Heart right ventricle (tissue), 16 donors: ENCODE results near the gene PDLIM5. TPM values are rescaled to one million over a fixed set of nuclear protein-coding genes. Genes with fewer than 3 reads are reported as not detected.

Experiments
- ATAC-seq, 8 donors: fragments of 200-7000 bp; cut with Tn5 transposase; one replicate each; pipeline ENCODE4 v1.9.1; 2020; ENCODE audit warnings: mild to moderate bottlenecking in 8 of 8, moderate library complexity in 8 of 8, moderate number of reproducible peaks in 1 of 8
- DNase-seq, 2 donors: peaks; one replicate each; pipeline ENCODE4 v3.0.0-alpha.2; 2020
- H3K27ac ChIP-seq, 10 donors: fragments of 200-600 bp; sonication (generic) in 2 of 10; one replicate each; pipeline versions ENCODE4 v1.5.0 to v1.8.0; 2020 to 2022; ENCODE audit warnings: mild to moderate bottlenecking in 3 of 10
- H3K27me3 ChIP-seq, 7 donors: fragments of 200-600 bp; one replicate each; pipeline ENCODE4 v1.8.0; 2021 to 2022; ENCODE audit warnings: mild to moderate bottlenecking in 2 of 7
- H3K36me3 ChIP-seq, 9 donors: fragments of 200-600 bp; sonication (generic) in 1 of 9; one replicate each; pipeline versions ENCODE4 v1.5.0 to v1.8.0; 2020 to 2022; ENCODE audit warnings: mild to moderate bottlenecking in 2 of 9
- H3K4me1 ChIP-seq, 9 donors: fragments of 200-600 bp; sonication (generic) in 1 of 9; one replicate each; pipeline versions ENCODE4 v1.5.0 to v1.8.0; 2020 to 2022; ENCODE audit warnings: mild to moderate bottlenecking in 4 of 9
- H3K4me3 ChIP-seq, 10 donors: fragments of 200-600 bp; sonication (generic) in 2 of 10; one replicate each; pipeline versions ENCODE4 v1.5.0 to v1.8.0; 2020 to 2022; ENCODE audit warnings: mild to moderate bottlenecking in 7 of 10, moderate library complexity in 2 of 10
- H3K9me3 ChIP-seq, 11 donors: fragments of 200-600 bp in 10 of 11; sonication (generic) in 2 of 11; one replicate each; pipeline versions ENCODE4 v1.5.0 to v1.8.0; 2013 to 2022; ENCODE audit warnings: mild to moderate bottlenecking in 2 of 11, control low read depth in 1 of 11, moderate library complexity in 1 of 11
- CTCF ChIP-seq, 9 donors: fragments of 200-600 bp; sonication (generic) in 2 of 9; IDR thresholded peaks; one replicate each; pipeline versions ENCODE4 v1.5.0 to v1.8.0; 2021 to 2022; ENCODE audit warnings: antibody characterized with exemption in 9 of 9, mild to moderate bottlenecking in 5 of 9, moderate library complexity in 1 of 9
- WGBS, 2 donors: extraction: QIAGEN DNeasy Blood & Tissue Kit; methylation state at CpG; one replicate each; pipeline ENCODE4 v1.1.7; 2013; ENCODE audit warnings: inconsistent platforms in 1 of 2; 5-methylcytosine and 5-hydroxymethylcytosine counted together
- intact Hi-C, 10 donors: fragments of 100-400 bp; cut with DNase I; formaldehyde crosslinking; loops; one replicate each; pipeline versions ENCODE4 v1.11.1 to v1.14.2; 2022
- polyA plus RNA-seq, 2 donors: library from polyadenylated mRNA; stranded (reverse); fragments of 200-250 nt; gene quantifications; one replicate each; pipeline ENCODE4 v1.2.3, GENCODE V29; 2013
- total RNA-seq, 10 donors: library from RNA; stranded (reverse); fragmentation: NEBNext Ultra II Directional in 3 of 10; extraction: Animal tissue kit (Norgen Biotek cat#: 25700) in 3 of 10; gene quantifications; one replicate each; pipeline versions ENCODE4 v1.2.1 to v1.2.4, GENCODE V29; 2021 to 2023
- donor health status: Arrhythmogenic right ventricular cardiomyopathy.
- donor health status: ischemic (EF 13 %, LVEDD 7.1; RV severe dilation, severe dysfunction).
- donor health status: healthy with polysubstance abuse.
- donor health status: DM: no; HTN: yes; CAD: no.
- donor health status: DM: no; HTN: no; CAD: no.
- donor health status: ischemic (EF 25% LVEDD 6.9; RV normal size, moderate dysfunction).
- donor health status: ischemic (EF 25% LVEDD 5.7; RV mildly dilated, moderate dysfunction).
- donor health status: healthy.
- donor health status: DM: yes; HTN: yes; CAD: no.
- donor health status: Ischemic cardiomyopathy.
- donor health status: ischemic (EF 35%, LVEDD 5.7; RV mildly dilated, moderate dysfunction).
- donor health status: nonischemic (EF 11% LVEDD 7.7; RV severe dilation, severe dysfunction).
- donor health status: DM: yes; HTN: yes; CAD: no.
- donor health status: PGD.
- donor health status: ischemic (EF 29% LVEDD 5.4; RV normal size, mild dysfunction).
- donor health status: nonischemic (EF 23%, LVEDD 6.1; RV moderate dilation, normal function).

PDLIM5 gene
- total and polyA plus RNA-seq, 12 donors, result 221 to 1,549 (median 1,269) TPM

GRCh38 chr4:94575652-94576051 lies 123.9 kb downstream of the PDLIM5 start:
- H3K27ac ChIP-seq, result peak overlapping the region in 7 of 10 donors; percentile 2 to 58 (median 28)
- H3K27me3 ChIP-seq, result no peaks in the 10 kb centered on the region
- TF ChIP-seq CTCF (IDR thresholded peaks at IDR 0.05), result no peak
- WGBS, 2 donors, result 54 to 75% methylated on average over 10 of the region's 10 CpGs
- no peaks in the 10 kb centered on the region for H3K9me3 ChIP-seq
- H3K36me3 ChIP-seq, result peaks cover 0 to 39% (median 4%) of the 10 kb centered on the region in 9 donors
- peak in 6 of 8 donors; percentile 21 to 55 (median 40) for ATAC-seq
- peaks cover 0 to 86% (median 76%) of the 10 kb centered on the region in 9 donors for H3K4me1 ChIP-seq
- no peak for DNase-seq
- H3K4me3 ChIP-seq, result no peak overlapping the region
- intact Hi-C loops, result no loop called here

- intact Hi-C loops, result no loop called here
Measured at GRCh38 chr4:94576210-94576609, 124.5 kb downstream of the PDLIM5 start.

GRCh38 chr4:94577136-94577535 lies 125.4 kb downstream of the PDLIM5 start:
- Histone ChIP-seq H3K4me3 (no peak overlapping the region), H3K9me3 (no peaks in the 10 kb centered on the region), H3K27me3 (no peaks in the 10 kb centered on the region), H3K4me1 (peaks cover 0 to 90% (median 61%) of the 10 kb centered on the region in 9 donors), H3K36me3 (peaks cover 0 to 46% (median 4%) of the 10 kb centered on the region in 9 donors), H3K27ac (peak overlapping the region in 5 of 10 donors; percentile 25 to 58 (median 47))
- WGBS, 2 donors, result 38 to 41% methylated on average over 1 of the region's 1 CpG
- DNase-seq (peak in 1 of 2 donors; percentile 69), ATAC-seq (peak; percentile 50 to 82 (median 76))
- intact Hi-C loops, result no loop called here
- TF ChIP-seq CTCF (IDR thresholded peaks at IDR 0.05), result no peak

More at GRCh38 chr4:94576210-94576609, 124.5 kb downstream of the PDLIM5 start:
- Histone ChIP-seq H3K36me3 (peaks cover 0 to 39% (median 4%) of the 10 kb centered on the region in 9 donors), H3K27me3 (no peaks in the 10 kb centered on the region), H3K9me3 (no peaks in the 10 kb centered on the region), H3K4me3 (no peak overlapping the region), H3K4me1 (peaks cover 0 to 89% (median 70%) of the 10 kb centered on the region in 9 donors), H3K27ac (peak overlapping the region in 6 of 10 donors; percentile 2 to 58 (median 40))
- no peak for TF ChIP-seq CTCF (IDR thresholded peaks at IDR 0.05)
- DNase-seq (no peak), ATAC-seq (no peak)
- 34 to 50% methylated on average over 3 of the region's 3 CpGs for WGBS, 2 donors

GRCh38 chr4:94578195-94578594 lies 126.5 kb downstream of the PDLIM5 start:
- Histone ChIP-seq H3K4me1 (peaks cover 0 to 91% (median 60%) of the 10 kb centered on the region in 9 donors), H3K36me3 (peaks cover 0 to 55% (median 4%) of the 10 kb centered on the region in 9 donors)
- WGBS, 2 donors, result 43 to 61% methylated on average over 2 of the region's 2 CpGs

More at GRCh38 chr4:94578195-94578594, 126.5 kb downstream of the PDLIM5 start:
- intact Hi-C loops, result no loop called here
- no peaks in the 10 kb centered on the region for H3K27me3 ChIP-seq
- no peaks in the 10 kb centered on the region for H3K9me3 ChIP-seq
- ATAC-seq, result no peak
- TF ChIP-seq CTCF (IDR thresholded peaks at IDR 0.05), result no peak
- no peak for DNase-seq
- no peak overlapping the region for H3K4me3 ChIP-seq
- H3K27ac ChIP-seq, result no peak overlapping the region
